Hippocampal formation (tissue), 2 donors: Measurements from ENCODE around the gene PEPD.
"Not testable (repeated sequence)": the region's sequence is repeated elsewhere in the genome, so short reads cannot be mapped to it uniquely, and the experiment has no call there.

ENCODE experiments used
- DNase-seq, 2 donors: peaks; one replicate each; lab custom pipeline; 2025; lab: John Stamatoyannopoulos, UW

Gene PEPD

DNA sequence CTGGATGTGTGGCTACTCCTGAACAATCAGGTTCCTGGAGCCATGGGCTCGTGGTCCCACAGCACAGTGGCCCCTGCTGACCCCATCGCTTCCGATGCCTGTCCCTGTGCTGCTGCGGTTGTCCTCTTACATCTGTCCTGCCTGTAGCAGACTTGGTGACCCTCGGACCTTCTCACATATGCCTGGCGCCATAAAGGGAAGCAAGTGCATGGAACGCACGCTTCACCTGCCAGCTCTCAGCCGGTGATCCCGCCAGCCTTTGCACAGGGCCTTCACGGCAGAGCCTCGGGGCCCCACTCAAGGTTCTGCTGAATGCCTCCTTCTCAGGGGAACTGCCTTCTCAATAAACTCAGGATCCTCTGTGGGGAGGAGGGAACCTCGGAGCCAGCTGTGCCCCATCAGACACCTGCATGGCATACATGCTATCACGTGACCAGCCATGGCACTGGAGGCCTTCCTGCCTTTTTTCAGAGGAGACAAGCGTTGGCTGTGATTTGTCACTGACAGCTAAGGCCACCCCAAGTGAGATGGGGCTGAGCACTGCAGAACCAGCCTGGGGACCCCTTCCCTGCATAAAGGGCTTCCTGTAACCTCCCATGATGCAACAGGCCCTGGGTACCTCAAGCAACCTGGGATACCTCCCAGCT, 24.3 kb downstream of the PEPD start:
- DNase-seq: no peak

DNA sequence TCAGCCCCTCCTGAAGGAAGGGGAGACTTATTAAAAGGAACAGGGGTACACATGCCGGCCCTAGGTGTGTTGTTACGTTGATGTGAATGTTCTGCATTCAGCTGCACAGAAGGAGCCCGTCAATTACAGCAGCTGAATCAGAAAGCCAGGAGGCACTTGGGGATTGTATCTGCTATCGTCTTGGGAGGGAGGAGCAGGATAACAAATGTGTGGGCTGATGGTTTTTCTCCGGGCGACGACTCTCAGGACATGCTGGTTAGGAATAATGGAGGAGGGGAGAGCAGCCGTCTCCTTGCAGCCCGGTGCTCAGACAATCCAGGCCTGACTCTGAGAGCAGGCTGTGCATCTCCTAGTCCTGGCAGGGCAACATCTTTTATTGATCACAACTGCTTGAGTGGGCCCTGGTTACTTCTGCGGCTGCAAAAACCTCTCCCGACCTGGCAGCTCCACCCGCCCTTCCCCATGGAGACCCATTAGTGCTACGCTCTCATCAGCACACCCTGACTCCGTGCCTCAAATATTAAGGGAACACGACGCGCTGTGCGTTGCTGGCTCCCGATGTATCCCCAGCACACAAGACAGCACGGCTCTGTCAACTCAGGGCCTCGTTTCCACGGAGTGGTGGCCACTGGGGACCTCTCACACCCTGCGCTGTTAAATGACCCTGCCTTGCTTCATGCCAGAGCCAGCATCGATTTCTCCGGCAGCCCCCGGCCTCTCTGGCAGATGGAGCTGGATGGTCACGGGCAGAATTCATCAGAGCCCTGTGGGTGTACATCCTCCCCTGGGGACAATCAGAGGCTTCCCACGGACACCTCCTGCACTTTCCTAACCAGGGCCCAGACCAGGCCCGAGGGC, 25.3 kb downstream of the PEPD start:
- DNase-seq: no peak

DNA sequence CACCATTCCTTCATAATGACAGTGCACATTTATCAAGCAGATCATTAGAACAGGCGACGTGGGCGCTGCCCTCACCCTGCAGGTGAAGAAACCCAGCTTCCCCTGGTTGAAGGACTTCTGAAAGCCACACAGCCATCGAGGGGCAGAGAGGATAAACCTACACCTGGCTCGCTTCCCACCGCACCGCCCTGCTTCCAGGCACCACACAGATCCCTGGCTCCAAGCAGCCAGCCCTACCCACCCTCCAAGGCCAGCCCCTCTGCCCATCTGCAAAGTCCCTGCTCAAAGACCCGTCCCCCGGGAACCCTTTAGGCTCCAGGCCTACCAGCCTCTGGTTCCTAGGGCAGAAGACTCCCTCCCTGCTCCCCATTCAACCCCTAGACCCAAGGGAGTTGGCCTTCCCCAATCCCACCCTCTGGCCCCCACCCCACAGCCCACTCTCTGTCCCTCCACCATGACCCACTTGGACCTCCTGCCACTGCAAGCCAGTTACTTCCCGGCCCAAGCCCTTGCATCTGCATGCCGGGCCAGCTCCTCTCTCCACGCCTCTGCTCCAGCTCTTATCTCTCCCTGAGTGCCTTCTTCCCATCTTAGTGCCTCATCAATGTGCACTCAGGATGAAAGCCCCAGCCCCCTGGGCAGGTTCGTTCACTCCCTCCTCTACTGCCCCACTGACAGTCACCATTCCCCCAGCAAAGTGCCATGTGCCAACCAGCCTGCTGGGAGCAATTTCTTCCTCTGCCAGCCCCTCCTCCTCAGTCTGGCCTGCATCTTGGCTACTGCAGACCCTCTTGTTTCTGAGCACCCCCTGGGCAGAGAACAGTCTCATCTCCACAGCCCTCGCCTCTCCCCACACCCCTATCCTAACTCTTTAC, 28.0 kb downstream of the PEPD start:
- DNase-seq: no peak

DNA sequence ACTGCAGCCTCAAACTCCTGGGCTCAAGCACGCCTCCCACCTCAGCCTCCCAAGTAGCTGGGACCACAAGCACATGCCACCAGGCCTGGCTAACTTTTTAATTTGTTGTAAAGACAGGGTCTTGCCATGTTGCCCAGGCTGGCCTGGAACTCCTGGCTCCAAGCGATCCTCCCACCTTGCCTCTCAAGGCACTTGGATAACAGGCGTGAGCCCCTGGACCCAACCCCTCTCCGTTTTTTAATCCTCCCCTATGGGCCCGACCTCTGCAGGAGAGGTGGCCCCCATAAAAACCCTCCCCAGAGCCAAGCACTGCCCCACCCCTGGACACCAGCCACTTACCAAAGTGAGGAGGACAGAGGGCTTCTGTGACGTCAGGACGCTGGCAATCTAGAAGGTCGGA, 28.6 kb downstream of the PEPD start:
- no peak for DNase-seq

DNA sequence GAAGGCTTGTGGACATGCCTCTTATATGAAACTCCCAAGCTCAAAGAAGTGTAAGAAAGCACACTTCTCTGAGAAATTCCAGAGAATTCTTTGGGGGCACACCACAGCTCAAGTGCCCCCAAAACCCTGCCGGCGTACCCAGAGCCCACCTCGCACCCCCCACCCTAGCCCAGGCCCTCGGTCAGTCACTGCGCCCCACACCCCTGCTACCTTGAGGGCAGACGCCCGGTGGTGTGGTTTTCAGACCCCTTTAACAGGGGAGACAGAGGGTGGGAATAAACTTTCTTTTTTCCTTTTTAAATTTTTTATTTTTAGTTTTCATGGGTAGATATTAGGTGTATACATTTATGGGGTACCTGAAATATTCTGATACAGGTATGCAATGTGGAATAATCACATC, 29.5 kb downstream of the PEPD start:
- DNase-seq: no peak

DNA sequence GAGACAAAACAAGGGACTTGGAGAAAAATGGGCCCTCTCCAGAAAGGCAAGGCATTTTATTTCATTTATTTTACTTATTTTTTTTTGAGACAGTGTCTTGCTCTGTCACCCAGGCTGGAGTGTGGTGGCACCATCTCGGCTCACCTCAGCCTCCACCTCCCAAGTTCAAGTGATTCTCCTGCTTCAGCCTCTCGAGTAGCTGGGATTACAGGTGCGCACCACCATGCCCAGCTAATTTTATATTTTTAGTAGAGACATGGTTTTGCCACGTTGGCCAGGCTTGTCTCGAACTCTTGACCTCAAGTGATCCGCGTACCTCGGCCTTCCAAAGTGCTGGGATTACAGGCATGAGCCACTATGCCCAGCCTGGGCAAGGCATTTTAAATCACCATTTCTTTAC, 31.0 kb downstream of the PEPD start:
- DNase-seq: not testable (repeated sequence)

DNA sequence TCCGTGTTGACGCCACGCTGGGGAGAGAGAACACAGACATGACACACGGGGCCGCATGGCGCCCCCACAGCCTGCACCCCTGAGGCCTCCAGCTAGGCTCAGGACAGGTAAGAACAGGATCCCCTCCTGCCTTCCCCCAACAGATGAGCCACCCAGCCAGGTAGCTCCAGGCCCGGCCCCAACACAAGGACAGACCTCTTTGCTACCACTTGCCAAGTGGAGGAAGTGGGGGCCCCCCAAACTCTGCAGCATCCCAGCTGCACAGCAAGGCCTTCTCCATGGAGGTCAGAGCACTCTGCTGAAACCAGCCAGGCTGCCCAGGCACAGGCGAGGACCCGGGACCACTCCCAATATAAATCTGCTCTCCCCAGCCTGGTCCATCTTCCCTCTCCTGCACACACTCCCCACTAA, 31.5 kb downstream of the PEPD start:
- no peak for DNase-seq

DNA sequence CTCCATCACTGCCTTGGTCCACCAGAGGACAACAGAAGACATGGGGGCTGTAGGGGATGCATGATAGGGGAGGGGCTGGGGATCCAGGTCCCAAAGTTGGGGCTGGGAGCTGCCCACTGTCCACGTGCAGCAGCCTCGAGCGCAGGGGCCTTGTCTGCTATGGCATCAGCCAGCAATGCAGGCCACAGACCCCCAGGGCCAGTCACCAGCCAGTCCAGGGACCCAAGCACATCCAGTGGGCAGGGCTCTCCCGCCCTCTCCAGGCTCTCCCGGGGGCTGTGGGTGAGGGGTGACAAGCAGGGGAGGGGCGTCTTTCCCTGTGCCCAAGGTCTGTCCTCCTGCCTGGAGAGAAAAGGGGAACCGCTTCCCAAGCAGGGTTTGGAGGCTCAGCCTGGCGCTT, 32.8 kb downstream of the PEPD start:
- no peak for DNase-seq

DNA sequence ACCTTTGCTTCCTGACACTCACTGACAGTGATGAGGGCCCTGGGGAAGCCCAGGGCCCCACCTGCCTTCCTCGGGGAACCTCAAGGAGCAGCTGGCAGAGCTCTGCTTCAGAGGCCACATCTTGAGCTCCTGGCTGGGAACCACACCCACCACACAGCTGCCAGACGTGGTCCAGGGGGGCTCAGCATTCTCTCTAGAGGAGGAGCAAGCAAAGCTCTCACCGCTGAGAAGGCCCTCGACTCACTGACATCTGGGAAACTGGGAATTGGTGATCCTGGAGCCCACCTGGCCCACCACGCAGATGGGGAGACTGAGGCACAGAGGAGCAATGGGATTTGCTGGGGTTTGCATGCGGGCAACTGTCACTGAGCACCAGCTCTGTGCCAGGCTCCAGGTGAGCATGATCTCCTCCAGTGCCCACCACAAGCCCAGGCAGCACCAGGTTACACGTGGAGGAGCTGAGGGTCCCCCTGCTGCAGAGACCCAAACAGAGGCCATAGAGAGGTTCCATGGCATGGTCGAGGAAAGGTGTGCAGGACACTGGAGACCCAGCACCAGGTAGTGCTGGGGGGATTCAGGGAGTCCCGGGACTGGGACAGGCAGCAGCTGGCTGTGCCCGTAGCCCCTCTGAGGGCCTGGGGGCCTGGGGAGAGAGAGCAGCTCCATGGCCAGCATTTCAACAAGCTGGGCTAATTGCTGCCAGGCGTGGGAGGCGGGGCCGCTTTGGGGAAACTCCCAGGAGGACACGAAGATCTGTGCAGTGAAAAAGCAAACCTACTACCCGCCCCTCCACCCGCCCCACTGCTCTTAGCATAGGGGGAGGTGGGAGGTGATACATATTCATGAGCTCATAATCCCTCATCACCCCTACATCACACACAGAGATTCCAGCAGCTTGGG, 33.4 kb downstream of the PEPD start:
- DNase-seq: no peak

DNA sequence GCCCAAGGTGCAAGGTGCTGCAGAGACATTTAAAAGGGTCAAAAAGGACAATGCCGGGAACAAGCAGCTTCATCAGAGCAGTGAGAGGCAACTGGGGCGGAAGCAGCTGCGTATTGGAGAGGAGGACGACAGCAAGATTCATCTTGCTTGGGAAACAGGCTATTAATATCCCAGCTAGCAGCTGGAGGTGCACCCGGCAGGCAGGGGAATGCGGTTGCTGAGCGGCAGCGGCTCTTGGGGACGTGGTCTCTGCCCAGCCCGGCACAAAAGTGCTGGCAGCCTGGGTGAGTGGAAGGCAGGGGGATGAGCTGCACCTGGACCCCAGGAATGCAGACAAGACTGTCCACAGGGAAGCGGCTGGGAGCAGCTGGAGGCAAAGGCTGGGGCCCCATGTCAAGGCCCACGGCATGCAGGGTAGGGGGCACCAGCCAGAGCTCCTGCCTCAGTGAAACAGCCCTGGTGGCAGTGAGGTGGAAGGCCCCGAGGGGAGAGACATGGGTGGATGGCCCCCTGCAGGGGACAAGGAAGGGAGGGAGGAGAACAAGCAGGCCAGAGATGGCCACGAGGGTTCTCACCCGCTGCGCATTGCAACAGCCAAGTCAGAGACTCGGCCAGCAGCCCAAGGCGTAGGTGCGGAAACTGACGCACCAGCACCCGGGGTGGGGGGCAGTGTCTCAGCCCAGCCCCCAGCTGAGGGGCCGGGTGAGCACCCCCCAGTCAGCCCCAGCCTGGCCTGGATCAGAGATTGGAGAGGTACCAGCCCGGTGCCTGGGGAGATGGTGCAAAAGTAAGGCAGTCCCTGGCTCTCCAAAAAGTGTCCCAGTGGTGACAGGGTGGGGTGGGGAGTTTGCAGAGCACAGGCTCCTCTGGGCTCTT, 34.4 kb downstream of the PEPD start:
- no peak for DNase-seq

DNA sequence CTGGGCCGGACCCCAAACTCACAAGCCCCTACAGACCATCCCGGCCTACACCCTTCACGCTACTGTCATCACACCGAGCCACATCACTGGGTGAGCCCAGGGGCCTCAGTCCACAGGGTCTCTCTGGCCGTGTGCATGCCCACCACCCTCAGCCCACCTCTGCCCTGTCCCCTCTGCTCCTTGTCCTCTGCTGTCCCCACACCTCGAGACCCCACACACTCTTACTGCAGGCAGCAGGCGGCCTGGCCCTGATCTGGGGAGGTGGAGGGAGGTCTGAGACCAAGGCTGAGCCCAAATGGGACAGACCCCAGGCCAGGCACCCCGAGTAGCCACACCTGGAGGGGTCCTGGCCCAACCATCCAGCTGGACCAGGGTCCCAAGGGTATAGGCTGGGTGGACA, 35.2 kb downstream of the PEPD start:
- DNase-seq: no peak

DNA sequence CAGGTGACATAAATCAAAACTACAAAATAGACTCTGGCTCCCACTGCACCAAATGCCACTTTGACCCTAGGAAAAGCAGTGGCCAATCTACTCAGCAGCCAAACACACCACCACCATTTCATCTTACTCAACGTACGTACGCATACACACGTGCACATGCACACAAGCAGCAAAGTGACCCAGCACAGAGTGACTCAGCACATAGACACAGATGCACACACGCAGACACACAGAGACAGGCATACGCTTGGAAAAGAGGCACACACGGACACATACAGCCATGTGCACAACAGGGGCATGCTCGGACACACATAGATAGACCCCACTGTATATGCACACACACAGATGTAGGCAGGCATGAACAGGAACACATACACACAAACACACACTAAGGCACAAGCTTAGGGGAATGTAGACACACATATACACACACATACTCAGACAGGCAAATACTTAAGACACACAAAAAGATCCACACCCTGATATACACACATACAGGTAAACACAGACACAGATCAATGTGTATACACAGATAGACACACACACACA, 37.3 kb downstream of the PEPD start:
- no peak for DNase-seq

DNA sequence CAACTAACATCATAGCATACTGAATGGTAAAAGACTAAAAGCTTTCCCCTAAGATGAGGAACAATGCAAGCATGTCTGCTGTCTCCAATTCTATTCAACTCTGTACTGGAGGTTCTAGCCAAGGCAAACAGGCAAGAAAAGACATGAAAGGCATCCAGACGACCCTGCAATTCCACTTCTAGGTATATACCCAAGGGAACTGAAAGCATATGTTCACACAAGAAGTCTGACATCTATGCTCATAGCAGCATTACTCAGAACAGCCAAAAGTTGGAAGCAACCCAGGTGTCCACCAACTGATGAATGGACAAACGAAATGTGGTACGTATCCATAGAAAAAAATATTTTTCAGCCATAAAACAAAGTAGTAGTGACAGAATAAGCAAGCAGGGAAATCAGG, 39.1 kb downstream of the PEPD start:
- DNase-seq: no peak

DNA sequence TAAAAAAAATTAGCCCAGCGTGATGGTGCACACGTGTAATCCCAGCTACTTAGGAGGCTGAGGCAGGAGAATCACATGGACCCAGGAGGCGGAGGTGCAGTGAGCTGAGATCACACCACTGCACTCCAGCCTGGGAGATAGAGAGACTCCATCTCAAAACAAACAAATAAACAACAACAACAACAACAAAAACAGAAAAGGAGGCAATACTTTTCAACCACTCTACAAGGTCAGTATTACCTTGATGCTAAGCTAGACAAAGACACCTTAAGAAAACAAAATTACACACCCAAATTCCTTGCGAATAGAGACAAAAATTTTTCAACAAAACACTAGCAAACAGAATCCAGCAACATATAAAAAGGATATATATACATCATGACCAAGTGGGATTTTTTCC, 39.7 kb downstream of the PEPD start:
- DNase-seq: no peak

DNA sequence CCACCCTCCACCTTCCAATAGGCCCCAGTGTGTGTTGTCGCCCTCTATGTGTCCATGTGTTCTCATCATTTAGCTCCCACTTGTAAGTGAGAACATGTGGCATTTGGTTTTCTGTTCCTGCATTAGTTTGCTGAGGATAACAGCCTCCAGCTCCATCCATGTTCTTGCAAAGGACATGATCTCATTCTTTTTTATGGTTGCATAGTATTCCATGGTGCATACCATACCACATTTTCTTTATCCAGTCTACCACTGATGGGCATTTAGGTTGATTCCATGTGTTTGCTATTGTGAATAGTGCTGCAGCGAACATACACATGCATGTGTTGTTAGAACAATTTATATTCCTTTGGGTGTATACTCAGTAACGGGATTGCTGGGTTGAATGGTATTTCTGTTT, 42.0 kb downstream of the PEPD start:
- DNase-seq: not testable (repeated sequence)

DNA sequence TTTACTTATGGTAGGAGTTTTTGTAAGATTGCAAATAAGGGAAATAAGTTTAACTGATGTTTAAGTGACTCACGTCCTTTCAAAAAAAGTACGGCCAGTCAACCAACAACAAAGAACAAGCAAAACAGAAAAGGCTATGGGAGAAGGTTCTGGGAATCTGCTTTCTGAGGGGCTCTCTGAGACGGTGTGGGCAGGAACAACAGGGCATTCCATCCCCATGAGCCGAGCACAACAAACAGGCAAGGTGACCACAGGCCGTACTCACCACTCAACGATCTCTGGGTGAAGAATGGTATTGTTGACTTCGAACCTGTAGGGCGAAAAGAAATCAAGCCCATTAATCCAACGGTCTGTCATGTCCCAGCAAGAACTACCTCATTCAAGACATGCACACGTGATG, 43.8 kb downstream of the PEPD start:
- no peak for DNase-seq

DNA sequence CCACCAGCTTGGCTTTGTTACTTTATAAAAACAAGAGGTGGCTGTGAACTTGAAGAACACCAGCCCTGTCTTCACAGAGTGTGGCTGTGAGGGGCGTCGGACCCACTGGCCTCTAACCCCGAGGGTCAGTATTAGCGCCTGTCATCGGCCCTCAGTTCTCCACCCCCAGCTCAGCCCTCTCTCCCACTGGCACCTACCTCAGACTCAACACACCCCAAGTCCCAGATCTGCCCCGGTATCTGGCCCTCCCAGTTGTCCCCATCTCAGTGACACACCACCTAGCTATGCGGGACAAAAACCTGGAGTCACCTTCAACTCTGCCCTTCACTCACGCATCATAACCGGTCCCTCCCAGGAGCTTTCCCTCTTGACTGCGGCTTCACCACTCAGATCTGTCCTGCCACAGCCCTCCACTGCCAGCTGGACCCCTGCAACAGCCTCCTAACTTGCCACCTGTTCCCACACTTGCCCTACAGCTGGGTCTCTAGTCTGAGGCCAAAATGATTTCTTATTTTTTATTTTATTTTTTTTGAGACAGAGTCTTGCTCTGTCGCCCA, 45.4 kb downstream of the PEPD start:
- DNase-seq: no peak

DNA sequence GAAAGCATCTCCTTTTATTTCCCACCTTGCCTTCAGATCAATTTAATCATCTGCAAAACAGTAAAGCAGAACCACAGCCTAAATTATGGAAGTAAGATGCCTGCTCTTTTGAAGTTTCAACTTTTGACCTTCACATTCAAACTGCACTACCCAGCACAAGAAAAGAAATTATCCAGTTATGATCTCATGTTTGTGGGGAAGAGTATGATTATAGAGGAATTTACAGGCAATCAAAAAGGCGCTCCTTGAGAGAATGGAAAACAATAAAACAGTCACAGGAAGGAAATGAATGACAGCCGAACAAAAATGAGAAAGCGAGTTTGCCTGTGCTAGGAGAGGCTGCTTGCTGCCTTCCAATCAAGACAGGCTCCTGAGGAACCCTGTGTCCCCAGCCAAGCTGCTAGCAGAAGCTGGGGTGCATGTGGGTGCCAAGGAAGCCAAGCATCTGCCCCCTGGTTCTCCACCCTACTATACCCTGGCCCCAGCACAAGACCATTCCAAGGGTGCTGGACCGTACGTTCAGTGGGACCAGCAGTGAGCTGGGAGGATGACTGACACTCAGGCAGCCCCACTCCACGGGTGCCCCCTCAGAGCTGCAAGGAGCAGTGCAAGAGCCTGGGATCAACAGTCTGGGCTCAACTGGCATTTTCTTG, 47.8 kb downstream of the PEPD start:
- no peak for DNase-seq
